GM21723 (cell line): ENCODE data around the gene GPR132.

ENCODE experiments used
- ATAC-seq: cut with Tn5 transposase; IDR thresholded peaks from one replicate; pipeline ENCODE4 v1.9.1; 2021; ENCODE audit warnings: mild to moderate bottlenecking, moderate library complexity; ENCODE audit not compliant: unreplicated experiment

Gene GPR132

GRCh38 chr14:105023791-105024480, 41.3 kb downstream of the GPR132 start:
- ATAC-seq, result no peak

- ATAC-seq, result no peak
These were observed 42.1 kb downstream of the GPR132 start for GRCh38 chr14:105023144-105023543.

- ATAC-seq, result no peak
These were observed 43.0 kb downstream of the GPR132 start for GRCh38 chr14:105022276-105022670.

GRCh38 chr14:105021656-105022275, 43.5 kb downstream of the GPR132 start:
- no peak for ATAC-seq

GRCh38 chr14:105020815-105021655, 44.2 kb downstream of the GPR132 start, which contains the start of gene CDCA4:
CDCA4 (minus strand) TSS chr14:105021083; CDS start chr14:105011929, 9,154 bp downstream.
- peak; percentile 75 for ATAC-seq

GRCh38 chr14:105019861-105020814, 45.1 kb downstream of the GPR132 start:
- ATAC-seq, result peak; percentile 30

GRCh38 chr14:105018414-105018813, 46.8 kb downstream of the GPR132 start:
- no peak for ATAC-seq

- ATAC-seq, result no peak
These were observed 49.3 kb downstream of the GPR132 start for GRCh38 chr14:105015905-105016304.

- ATAC-seq, result no peak
These were observed 50.0 kb downstream of the GPR132 start for GRCh38 chr14:105015242-105015641.

- ATAC-seq, result no peak
These were observed 50.6 kb downstream of the GPR132 start for GRCh38 chr14:105014631-105015030.

- no peak for ATAC-seq
These were observed 51.2 kb downstream of the GPR132 start for GRCh38 chr14:105014032-105014431.

- ATAC-seq, result no peak
These were observed 52.0 kb downstream of the GPR132 start for GRCh38 chr14:105013150-105013785.

GRCh38 chr14:105012171-105012985, 52.9 kb downstream of the GPR132 start:
- no peak for ATAC-seq

- no peak for ATAC-seq
These were observed 53.8 kb downstream of the GPR132 start for GRCh38 chr14:105011312-105011990.

- ATAC-seq, result no peak
These were observed 54.3 kb downstream of the GPR132 start for GRCh38 chr14:105010891-105011291.

- no peak for ATAC-seq
These were observed 55.1 kb downstream of the GPR132 start for GRCh38 chr14:105010106-105010505.

- no peak for ATAC-seq
These were observed 57.5 kb downstream of the GPR132 start for GRCh38 chr14:105007593-105008264.
